HG02623 (cell line): Measurements from ENCODE around the gene GALNT2.

Experiments
- ATAC-seq: cut with Tn5 transposase; IDR thresholded peaks from one replicate; pipeline ENCODE4 v1.9.1; 2021; ENCODE audit warnings: moderate library complexity; ENCODE audit not compliant: unreplicated experiment

The GALNT2 gene

DNA sequence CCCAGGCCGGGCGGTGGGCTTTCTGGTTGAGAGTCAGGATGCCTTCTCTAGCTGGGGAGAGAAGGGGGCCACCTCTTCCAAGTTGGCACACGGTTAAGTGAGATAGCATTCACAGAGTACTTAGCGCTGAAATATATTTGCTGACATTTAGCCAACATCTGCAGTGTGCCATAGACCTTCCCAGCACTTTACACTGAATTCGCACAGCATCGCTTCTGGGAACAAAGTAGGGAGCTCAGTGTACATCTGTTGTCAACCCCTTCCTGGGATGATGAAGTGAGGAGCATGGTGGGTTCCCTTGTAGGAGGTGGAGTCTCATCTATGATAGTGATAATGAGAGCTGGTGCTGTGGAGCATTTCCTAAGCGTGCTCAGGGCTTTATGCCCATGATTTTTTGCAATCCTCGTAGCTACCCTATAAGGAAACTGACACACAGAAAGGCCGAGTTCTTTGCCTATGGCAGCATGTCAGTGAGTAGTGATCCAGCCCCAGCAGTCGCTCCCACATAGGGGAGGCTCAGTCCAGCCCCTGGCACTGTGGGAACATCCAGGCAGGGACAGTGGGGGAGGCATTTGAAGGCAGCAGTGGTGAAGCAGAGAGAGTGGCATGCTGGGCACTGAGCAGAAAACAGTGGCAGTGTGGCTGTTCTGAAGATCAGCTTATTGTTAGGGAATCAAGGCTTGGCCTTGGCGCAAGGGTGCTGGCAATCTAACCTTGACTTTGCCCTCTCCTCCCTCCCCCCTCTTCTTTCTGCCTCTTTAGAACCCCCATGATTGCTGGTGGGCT lies 182.8 kb downstream of the GALNT2 start:
- no peak for ATAC-seq

DNA sequence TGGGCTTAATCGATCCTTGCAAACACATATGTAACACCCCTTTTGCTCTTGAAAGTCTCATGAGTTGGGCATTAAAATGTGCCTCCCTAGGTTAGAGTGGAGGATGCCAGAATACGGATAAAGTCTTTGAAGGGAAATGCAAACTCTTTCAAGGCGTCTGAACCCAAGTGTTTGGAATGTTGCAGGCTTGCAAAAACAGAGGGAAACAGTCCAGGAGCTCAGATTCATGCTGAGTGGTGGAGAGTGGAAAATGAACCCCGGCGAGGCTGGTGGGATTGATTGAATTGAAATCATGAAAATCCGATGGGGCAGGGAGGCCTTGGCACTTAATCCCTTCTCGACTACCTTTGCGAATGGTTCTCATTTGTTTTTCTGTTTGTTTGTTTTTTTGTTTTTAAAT lies 183.6 kb downstream of the GALNT2 start:
- no peak for ATAC-seq

DNA sequence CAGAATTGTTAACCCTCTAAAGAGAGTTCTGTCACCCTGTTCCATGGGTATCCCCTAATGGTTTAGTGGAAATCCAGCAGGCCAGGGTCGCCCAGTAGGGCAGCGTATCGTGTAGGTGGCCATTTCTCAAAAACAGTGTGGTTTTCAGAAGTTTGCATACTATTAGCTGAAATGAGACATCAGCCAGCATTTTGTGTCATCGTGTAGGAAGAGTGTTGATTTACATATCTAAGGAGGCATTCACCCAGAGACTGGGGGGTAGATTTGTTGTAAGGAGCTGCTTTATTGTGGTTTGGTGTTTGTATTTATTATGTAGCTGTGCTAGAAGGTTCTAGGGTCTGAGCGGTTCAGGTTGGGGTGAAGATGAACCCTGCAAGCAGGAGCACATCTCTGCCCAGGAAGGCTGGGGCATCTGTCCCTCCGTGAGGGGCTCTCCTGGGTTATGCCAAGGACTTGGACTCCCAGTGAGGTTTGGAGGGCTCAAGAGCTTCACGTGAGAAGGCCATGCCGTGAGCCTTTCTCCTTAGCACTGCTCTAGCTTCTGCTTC lies 184.7 kb downstream of the GALNT2 start:
- ATAC-seq: peak; percentile 66

DNA sequence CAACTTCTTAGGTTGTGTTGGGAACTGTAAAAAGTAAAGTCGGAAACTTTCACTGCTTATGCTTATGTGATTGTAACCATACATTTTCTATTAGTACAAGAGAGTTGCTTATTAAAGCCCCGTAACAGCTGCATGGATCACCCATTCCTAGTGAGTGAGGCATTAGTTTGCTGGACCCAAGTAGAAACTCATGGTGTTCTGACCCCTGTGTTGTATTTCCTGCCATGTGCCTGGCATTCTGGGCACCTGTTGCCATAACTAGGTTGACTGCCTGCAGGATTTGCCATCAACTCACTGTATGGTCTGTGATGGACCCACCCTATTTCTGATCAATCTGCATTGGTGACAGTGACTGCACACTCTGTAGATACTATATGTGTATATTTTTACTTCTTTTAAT lies 186.1 kb downstream of the GALNT2 start:
- ATAC-seq: no peak

DNA sequence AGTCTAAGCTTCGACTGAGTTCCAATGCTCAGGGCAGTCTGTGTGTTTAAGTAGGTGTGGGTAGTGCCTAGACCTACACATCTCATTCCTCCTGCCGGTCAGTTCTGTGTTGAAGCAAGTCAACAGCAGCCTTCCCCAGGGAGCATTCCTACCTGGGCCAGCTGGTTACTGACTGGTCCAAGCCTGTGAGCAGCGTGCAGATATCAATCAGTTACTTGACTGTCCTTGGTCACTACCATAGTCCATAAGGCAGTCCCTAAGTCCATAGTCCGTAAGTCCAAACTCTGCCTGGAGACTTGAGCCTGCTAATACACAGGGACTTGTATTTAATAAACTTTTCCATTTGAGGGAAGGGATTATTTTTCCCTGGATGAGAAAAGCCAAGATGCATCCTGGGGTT lies 187.2 kb downstream of the GALNT2 start:
- ATAC-seq: no peak

DNA sequence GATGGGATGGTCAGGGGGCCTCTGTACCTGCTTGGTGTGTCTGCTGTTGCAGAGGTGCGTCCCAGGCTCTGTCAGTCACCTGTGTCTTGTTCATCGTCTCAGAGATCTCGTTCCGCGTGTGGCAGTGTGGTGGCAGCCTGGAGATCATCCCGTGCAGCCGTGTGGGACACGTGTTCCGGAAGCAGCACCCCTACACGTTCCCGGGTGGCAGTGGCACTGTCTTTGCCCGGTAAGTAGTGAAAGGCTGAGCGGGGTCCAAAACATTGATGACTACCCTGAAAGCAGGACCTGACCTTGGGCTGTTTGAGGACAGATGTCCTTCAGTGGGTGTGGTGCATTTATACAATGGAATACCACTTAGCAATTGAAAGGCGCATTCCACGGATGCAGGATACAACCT lies 188.1 kb downstream of the GALNT2 start:
- ATAC-seq: no peak

DNA sequence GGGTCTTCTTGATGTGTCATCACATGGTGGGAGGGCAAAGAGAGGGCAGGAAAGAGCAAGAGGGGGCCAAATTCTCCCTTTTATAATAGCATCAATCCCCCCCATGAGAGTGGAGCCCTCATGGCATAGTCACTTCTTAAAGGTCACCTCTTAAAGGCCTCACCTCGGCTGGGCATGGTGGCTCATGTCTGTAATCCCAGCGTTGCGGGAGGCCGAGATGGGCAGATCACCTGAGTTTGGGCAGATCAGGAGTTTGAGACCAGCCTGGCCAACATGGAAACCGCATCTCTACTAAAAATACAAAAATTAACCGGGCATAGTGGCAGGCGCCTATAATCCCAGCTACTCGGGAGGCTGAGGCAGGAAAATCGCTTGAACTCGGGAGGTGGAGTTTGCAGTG lies 189.0 kb downstream of the GALNT2 start:
- ATAC-seq: no peak

DNA sequence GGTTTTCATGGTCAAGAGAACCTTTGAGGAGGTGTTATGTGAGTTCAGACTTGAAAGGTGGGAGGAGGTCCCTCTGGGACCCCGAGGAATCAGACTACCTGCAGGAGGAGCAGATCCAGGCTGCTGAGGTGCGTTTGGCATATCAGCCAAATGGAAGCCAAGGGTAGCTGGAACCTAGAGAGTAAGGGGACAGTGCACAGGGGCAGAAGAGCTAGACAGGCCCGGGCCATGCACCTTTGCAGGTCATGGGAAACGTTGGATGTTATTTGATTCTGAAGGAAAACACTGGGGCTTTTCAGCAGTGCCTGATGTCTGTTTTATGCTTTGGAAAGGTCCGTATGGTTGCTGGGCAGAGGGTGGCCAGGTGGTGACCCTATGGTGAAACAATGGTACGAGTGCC lies 189.9 kb downstream of the GALNT2 start:
- no peak for ATAC-seq

DNA sequence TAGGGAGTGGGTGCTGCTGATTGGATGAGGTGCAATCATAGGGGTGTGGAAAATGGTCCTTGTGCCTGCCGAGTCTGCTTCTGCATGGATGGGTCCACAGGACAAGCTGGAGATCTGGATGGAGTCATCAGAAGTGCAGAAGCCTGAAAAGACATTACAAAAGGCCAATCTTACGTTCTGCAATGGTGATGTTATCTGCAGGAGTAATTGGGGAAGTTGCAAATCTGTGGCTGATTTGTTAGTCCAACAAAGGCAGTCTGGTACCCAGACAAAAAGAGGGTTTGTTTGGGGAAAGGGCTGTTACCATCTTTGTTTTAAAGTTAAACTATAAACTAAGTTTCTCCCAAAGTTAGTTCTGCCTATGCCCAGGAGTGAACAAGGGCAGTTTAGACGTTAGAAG lies 192.6 kb downstream of the GALNT2 start:
- no peak for ATAC-seq

DNA sequence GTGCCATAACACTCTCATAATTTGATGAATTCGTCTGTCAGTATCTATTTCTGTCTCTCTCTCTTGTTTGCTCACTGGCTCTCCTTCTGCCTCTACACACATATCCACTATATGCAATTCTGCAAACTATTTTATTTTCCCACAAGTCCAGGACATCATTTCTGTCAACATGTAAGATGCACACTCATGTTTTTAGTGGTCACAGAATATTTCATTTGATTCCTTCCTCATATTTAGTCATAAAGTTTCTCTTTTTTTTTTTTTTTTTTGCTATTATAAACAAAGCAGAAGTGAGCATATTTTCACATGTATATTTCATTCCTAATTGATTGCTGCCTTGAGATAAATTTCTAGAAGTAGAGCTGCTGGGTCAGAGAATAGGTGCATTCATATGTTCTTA lies 193.8 kb downstream of the GALNT2 start:
- ATAC-seq: no peak

DNA sequence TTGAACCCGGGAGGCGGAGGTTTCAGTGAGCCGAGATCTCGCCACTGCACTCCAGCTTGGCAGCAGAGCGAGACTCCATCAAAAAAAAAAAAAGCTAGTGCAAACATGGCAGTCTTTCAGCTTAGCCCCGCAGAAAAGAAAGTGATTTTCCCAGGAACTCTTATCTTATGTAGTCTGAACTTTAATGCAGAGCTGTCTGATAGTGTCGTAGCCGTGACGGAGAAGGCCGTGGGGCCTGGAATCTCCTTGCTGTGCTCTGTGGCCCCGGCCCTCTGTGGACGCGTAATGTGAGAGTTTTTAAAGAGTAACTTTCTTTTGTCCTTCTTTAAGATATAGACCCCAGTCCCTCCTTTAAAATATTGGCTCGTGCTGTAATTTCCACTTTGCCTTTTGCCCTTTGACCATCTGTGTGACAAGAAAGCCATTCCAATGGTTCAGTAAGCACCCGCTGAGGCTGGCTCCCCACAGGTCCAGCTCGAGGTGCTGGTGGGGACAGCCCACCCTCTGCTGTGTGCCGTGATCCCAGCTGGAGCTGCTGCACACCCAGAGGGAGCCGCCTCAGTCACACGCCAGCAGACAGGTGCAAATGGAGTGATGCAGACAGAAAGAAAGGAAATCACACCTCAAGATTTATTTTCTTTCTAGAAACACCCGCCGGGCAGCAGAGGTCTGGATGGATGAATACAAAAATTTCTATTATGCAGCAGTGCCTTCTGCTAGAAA lies 195.1 kb downstream of the GALNT2 start:
- no peak for ATAC-seq

DNA sequence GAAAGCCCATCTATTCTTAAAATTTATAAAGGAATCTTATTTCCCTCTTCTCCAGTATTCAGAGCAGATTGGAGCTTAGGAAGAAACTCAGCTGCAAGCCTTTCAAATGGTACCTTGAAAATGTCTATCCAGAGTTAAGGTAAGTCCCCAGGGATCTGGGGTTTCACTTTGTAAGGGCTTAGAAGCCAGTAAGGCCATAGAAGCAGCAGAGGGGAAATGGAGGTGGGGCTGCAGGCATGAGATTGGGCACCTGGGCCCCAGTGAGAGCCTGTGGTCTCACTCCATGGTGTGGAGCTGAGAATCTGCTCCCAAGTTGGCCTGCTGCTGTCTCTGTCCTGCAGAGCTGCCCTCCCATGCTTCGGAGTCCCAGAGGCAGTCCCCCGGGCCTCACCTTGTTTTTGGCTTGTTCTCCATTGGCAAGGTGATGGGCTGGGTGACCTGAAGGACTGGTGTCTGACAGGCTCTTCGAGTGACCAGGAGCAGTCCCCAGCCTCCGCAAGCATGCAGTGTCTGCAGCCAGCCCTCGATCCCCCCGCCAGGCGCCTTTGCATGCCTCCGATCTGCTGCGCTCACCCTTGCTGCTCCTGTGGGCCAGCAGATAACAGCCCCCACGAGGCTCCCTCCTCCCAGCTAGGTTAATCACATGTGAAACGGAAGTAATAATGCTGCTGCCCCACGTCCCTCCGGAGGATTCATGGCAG lies 196.0 kb downstream of the GALNT2 start:
- ATAC-seq: no peak

DNA sequence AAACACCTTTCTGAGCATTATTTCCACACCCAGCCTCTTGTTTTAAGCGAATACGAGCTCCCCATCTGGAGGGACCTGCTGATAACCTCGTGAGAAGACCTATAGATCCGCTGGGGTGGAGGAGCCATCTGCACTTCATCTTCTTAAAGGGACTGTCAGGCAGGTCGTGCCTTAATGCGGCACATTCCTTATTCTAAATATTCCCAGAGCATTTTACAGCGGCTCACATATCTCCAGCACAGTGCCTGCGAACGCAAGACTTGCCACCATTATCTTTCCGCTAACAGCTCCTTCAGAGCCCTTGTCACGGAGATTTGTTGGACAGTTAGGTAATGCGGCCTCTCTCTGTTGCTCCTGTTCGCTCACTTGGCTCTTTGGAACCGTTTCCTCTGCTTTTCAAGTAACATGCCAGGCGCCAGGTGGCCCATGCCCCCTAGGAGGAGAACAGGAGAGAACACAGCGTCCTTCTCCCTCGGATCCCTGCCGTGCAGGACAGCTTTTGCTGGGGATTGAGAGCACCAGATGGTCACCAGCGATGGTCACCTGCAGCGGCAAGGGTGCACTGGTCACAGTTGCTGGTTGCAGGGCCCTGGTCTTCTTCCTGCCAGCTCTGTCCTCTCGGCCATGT lies 196.6 kb downstream of the GALNT2 start:
- no peak for ATAC-seq

DNA sequence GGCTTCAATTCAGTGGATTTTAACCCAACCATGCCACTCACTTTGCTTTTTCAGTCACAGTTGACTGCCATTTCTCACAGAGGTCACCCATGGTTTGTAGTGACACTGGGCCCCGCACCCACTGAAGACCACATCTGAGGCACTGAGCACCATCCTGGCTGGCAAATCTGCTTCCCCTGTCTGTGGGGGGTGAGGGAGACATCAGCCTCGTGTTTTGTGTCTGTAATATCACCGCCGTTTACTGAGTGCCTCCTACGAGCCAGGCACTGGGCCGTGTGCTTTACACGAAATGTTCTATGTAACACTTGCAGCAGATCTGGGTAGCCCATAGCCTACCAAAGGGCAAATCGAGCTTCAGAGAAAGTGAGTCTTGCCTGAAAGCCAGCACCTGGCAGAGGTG lies 197.3 kb downstream of the GALNT2 start:
- ATAC-seq: no peak

DNA sequence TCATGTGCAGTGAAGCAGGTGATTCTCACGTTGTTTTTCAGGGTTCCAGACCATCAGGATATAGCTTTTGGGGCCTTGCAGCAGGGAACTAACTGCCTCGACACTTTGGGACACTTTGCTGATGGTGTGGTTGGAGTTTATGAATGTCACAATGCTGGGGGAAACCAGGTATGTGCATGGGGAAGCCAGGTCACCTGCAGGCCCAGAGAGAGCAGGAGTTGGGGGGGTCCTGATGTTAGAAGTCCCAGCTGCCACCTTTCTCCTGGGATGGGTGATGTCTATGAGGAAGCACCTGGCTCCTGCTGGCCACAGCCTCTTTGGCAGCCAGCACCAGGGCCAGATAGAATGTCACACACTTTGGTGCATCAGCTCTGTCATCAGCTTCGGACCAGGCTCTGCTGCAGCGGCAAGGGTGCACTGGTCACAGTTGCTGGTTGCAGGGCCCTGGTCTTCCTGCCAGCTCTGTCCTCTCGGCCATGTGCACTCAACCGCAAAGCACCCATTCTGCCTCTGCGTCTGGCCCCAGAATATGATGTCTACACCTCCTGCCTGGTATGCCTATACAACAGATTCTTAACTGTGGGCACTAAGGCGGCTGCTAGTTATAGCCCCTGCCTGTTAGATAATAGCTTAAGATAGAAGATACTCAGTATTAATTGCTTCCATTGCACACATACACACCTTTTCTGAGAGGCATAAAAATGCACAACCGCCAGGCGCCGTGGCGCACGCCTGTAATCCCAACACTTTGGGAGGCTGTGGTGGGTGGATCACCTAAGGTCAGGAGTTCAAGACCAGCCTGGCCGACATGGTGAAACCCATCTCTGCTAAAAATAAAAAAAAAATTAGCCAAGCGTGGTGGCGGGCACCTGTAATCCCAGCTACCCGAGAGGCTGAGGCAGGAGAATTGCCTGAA lies 198.4 kb downstream of the GALNT2 start:
- ATAC-seq: no peak

DNA sequence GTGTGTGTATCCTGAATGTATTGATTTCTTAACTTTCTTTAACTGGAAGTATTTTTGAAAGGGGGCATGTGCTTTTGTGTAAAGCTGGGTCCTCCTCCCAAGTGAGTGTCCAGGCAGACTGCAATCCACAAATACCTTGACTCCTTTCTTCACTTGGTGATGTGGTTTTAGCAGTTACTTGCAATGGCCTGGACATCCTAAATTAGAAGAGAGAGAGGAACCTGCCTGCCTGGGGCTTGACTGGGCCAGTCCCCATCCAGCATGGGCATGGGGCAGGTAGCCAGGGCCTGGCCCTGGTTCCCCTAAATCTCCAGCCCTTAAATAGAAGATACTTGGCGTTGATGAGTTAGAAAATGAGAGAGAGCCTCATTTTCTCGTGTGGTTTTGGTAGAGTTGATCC lies 199.4 kb downstream of the GALNT2 start:
- no peak for ATAC-seq

DNA sequence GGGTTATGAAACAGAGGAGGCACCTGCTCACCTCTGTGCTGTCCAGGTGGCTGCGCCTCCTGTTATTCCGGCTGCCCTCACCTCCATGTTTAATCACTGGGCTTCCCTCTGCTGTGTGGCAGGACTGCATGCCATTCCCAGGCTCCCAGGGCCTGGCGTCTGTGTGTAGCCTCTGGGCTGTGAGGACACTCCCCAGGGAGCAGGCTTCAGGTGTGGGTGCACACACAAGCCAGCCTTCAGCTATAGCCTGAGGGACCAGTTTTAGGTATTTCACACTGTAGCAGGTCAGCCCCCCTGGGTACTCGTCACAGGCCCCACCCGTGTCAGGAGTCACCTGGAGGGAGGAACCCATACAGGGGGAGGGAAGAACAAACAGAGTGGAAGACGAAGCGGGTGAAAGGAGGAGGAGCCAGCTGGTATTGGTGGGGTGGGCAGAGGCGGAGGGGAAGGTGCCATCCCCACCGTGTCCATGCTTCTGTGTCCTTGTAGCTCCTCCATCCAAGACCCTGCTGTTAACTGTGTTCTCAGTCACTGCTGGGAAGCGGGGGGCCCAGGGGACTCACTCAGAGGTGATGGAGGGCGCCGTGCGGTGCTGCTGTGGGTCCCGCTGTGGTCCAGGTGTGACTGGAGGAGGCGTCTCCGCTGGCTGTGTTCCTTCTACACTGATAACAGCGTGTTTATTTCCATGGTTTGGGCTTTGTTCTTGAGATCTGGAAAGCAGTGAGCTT lies 200.5 kb downstream of the GALNT2 start:
- no peak for ATAC-seq

DNA sequence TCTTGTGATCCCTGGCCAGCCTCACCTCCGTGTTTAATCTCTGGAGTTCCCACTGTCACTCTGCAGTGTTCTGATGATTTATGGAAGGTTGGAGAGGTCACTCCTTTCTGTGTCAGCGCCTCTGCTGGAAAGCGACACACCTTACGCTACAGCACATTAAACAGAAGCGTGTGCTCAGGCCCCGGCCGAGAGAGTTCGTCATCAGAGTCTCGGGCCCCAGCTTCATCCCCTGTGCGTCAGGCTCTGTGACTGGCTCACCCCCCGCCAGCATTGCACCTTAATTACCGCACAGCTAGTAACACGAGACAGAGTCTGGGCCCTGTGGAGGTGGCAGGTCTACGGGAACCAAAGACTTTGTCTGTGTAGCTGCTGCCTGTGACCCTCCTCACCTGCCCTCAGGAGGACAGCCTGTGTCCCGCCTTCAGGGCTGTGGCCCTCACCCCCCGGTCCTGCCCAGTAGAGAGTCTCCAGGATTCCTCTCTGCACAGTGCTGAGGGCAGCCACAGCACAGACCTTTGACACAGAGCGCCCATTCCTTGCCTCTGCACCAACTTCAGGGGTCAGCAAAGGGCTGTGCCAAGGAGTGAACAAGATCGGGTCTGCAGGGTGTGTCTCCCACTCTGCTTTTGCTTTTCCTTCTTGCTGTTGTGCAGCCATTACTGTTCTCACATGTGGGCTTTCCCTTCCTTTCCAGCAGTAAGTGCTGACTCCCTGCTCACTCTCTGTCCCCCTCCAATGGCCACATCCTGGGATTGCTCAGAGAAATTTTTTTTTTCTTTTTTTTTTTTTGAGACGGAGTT lies 201.5 kb downstream of the GALNT2 start:
- no peak for ATAC-seq

DNA sequence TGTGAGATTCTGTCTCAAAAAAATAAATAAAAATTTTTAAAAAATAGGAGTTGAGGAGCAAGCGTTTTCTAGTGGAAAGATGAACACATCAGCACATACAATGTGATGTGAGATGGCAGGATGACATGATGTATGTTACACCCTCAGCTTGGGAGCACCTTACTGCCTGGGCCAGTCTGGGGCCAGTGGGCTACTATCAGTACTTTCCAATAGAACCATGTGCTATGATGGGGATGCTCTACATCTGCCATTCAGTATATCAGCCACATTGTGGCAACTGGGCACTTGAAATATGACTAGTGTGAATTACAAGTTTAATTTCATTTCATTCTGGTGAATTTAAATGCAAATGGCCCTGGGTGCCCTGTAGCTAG lies 203.1 kb downstream of the GALNT2 start:
- no peak for ATAC-seq
